HUDEP-2 (cell line): ENCODE data around the gene PIF1.

ENCODE experiments used
- DNase-seq, 76 experiments: peaks; one replicate each; lab custom pipeline; 2025; ENCODE audit not compliant: unreplicated experiment in 76 of 76; lab: John Stamatoyannopoulos, UW

PIF1 gene

GRCh38 chr15:64779024-64779423 lies 46.4 kb downstream of the PIF1 start:
- DNase-seq = no peak

GRCh38 chr15:64776402-64776786 lies 49.1 kb downstream of the PIF1 start:
- no peak for DNase-seq

- no peak for DNase-seq
These were observed 49.7 kb downstream of the PIF1 start, which contains the start of gene RBPMS2 for GRCh38 chr15:64775551-64776401. Gene RBPMS2, minus strand, starts transcription at chr15:64775589. Its CDS starts 270 bp downstream, at chr15:64775319.

GRCh38 chr15:64774629-64775493 lies 50.6 kb downstream of the PIF1 start:
- no peak for DNase-seq

- no peak for DNase-seq
These were observed 51.3 kb downstream of the PIF1 start for GRCh38 chr15:64774037-64774628.

- no peak for DNase-seq
These were observed 51.8 kb downstream of the PIF1 start for GRCh38 chr15:64773606-64774005.

GRCh38 chr15:64772964-64773363 lies 52.5 kb downstream of the PIF1 start:
- no peak for DNase-seq

- DNase-seq = no peak
These were observed 53.0 kb downstream of the PIF1 start for GRCh38 chr15:64772488-64772887.

GRCh38 chr15:64770626-64771025 lies 54.8 kb downstream of the PIF1 start:
- DNase-seq = no peak

- DNase-seq = peak in 3 of 76 experiments; percentile 2 to 3 (median 3)
These were observed 58.2 kb downstream of the PIF1 start for GRCh38 chr15:64767203-64767602.

- DNase-seq = peak in 27 of 76 experiments; percentile 1 to 45 (median 14)
These were observed 59.4 kb downstream of the PIF1 start for GRCh38 chr15:64766058-64766457.
